Neuronal stem cell (in vitro differentiated cells): ENCODE measurements around the gene BMAL1.
"Not testable (repeated sequence)": the region's sequence is repeated elsewhere in the genome, so short reads cannot be mapped to it uniquely, and the experiment has no call there.

Experiments used
- DNase-seq: peaks from one replicate; pipeline ENCODE4 v3.0.0-alpha.2; 2013; ENCODE audit warnings: low spot score
- H2AFZ ChIP-seq: one replicate; pipeline ENCODE4 v1.6.1; 2013; ENCODE audit warnings: mild to moderate bottlenecking, low read length, inconsistent platforms
- H2AK5ac ChIP-seq: 2 replicates; pipeline ENCODE4 v1.6.1; 2013; ENCODE audit warnings: low read depth, mild to moderate bottlenecking, inconsistent platforms, low read length, moderate library complexity, mixed read lengths
- H2BK120ac ChIP-seq: 2 replicates; pipeline ENCODE4 v1.6.1; 2013; ENCODE audit warnings: low read depth, mild to moderate bottlenecking, inconsistent platforms, low read length, moderate library complexity, mixed read lengths
- H2BK12ac ChIP-seq: one replicate; pipeline ENCODE4 v1.6.1; 2013; ENCODE audit warnings: low read length, inconsistent platforms
- H2BK15ac ChIP-seq: 2 replicates; pipeline ENCODE4 v1.6.1; 2013; ENCODE audit warnings: mild to moderate bottlenecking, low read length, inconsistent platforms, mixed read lengths
- H2BK5ac ChIP-seq: one replicate; pipeline ENCODE4 v1.6.1; 2013; ENCODE audit warnings: inconsistent platforms, mild to moderate bottlenecking, low read length, moderate library complexity
- H3K14ac ChIP-seq: one replicate; pipeline ENCODE4 v1.6.1; 2013; ENCODE audit warnings: low read length, inconsistent platforms
- H3K18ac ChIP-seq: 2 replicates; pipeline ENCODE4 v1.6.1; 2013; ENCODE audit warnings: low read length, inconsistent platforms
- H3K23ac ChIP-seq: 2 replicates; pipeline ENCODE4 v1.6.1; 2013; ENCODE audit warnings: low read depth, mild to moderate bottlenecking, mixed read lengths, low read length, inconsistent platforms; ENCODE audit not compliant: poor library complexity
- H3K27ac ChIP-seq: replicated peaks from 3 replicates; pipeline ENCODE4 v1.5.1; 2013; ENCODE audit warnings: low read length, inconsistent platforms
- H3K27me3 ChIP-seq, 3 experiments: 2 replicates each; pipeline ENCODE4 v1.6.1; 2013; ENCODE audit warnings: low read length in 3 of 3, mild to moderate bottlenecking in 2 of 3, inconsistent platforms in 1 of 3, low read depth in 1 of 3, mixed read lengths in 1 of 3, moderate library complexity in 1 of 3; ENCODE audit not compliant: control insufficient read depth in 3 of 3, insufficient read depth in 3 of 3
- H3K36me3 ChIP-seq, 2 donors: replicated peaks in 1 of 2; 2 replicates each; pipeline ENCODE4 v1.6.1; 2013; ENCODE audit warnings: low read length in 2 of 2; ENCODE audit not compliant: control insufficient read depth in 2 of 2, insufficient read depth in 2 of 2
- H3K4ac ChIP-seq: 2 replicates; pipeline ENCODE4 v1.6.1; 2013; ENCODE audit warnings: inconsistent platforms, mild to moderate bottlenecking, low read length, moderate library complexity
- H3K4me1 ChIP-seq, 2 donors: 1 replicate in 1 of 2; 2 replicates in 1 of 2; pipeline ENCODE4 v1.6.1; 2013; ENCODE audit warnings: low read length in 2 of 2, low read depth in 1 of 2; ENCODE audit not compliant: control insufficient read depth in 2 of 2, insufficient read depth in 1 of 2
- H3K4me2 ChIP-seq: one replicate; pipeline ENCODE4 v1.6.1; 2013; ENCODE audit warnings: mild to moderate bottlenecking, low read length, inconsistent platforms; ENCODE audit not compliant: insufficient read depth, poor library complexity, severe bottlenecking
- H3K4me3 ChIP-seq, 2 donors: 2 replicates each; pipeline ENCODE4 v1.5.1; 2013; ENCODE audit warnings: low read length in 2 of 2, mild to moderate bottlenecking in 2 of 2, inconsistent platforms in 1 of 2, moderate library complexity in 1 of 2
- H3K79me1 ChIP-seq: one replicate; pipeline ENCODE4 v1.6.1; 2013; ENCODE audit warnings: low read depth, mild to moderate bottlenecking, inconsistent platforms, low read length, moderate library complexity
- H3K9ac ChIP-seq: one replicate; pipeline ENCODE4 v1.6.1; 2013; ENCODE audit warnings: mild to moderate bottlenecking, low read depth, low read length, inconsistent platforms; ENCODE audit not compliant: poor library complexity
- H3K9me3 ChIP-seq, 2 donors: replicated peaks in 1 of 2; 2 replicates each; pipeline versions ENCODE3 to v1.6.1; 2013; ENCODE audit warnings: low read length in 2 of 2, mild to moderate bottlenecking in 2 of 2, inconsistent platforms in 1 of 2, low read depth in 1 of 2, mixed read lengths in 1 of 2, moderate library complexity in 1 of 2; ENCODE audit not compliant: control insufficient read depth in 2 of 2, insufficient read depth in 1 of 2
- H4K8ac ChIP-seq: one replicate; pipeline ENCODE4 v1.6.1; 2013; ENCODE audit warnings: low read depth, mild to moderate bottlenecking, inconsistent platforms, low read length, moderate library complexity
- H4K91ac ChIP-seq: one replicate; pipeline ENCODE4 v1.6.1; 2013; ENCODE audit warnings: low read length, low read depth, mild to moderate bottlenecking, inconsistent platforms; ENCODE audit not compliant: poor library complexity
- WGBS, 2 donors: extraction: QIAGEN DNeasy Blood & Tissue Kit; methylation state at CpG; one replicate each; pipeline ENCODE4 v1.1.7; 2013; ENCODE audit warnings: missing lambda C conversion rate in 2 of 2, mixed read lengths in 1 of 2; ENCODE audit not compliant: insufficient read length in 2 of 2, insufficient replicate concordance in 1 of 2; ENCODE audit errors: extremely low coverage in 2 of 2; 5-methylcytosine and 5-hydroxymethylcytosine counted together

The BMAL1 gene

GRCh38 chr11:13258061-13258460 lies 19.5 kb upstream of the BMAL1 start:
- not testable (repeated sequence) for H3K27me3 ChIP-seq, H4K91ac ChIP-seq, H4K8ac ChIP-seq, H3K4me3 ChIP-seq, H3K36me3 ChIP-seq, H2BK12ac ChIP-seq, H2AFZ ChIP-seq, H2BK5ac ChIP-seq, H3K23ac ChIP-seq, H2BK15ac ChIP-seq, H2AK5ac ChIP-seq, H3K4me2 ChIP-seq, H3K14ac ChIP-seq, H3K4ac ChIP-seq, DNase-seq, H2BK120ac ChIP-seq, H3K79me1 ChIP-seq, H3K9ac ChIP-seq, H3K18ac ChIP-seq, H3K9me3 ChIP-seq, H3K27ac ChIP-seq
- peaks cover 4 to 19% of the 10 kb centered on the region in 2 donors for H3K4me1 ChIP-seq
- WGBS, 2 donors = no CpG with 5 or more reads among the region's 9 CpGs

- Histone ChIP-seq H3K27ac (no peak overlapping the region), H3K4me1 (peaks cover 4 to 19% of the 10 kb centered on the region in 2 donors), H3K9ac (no peak overlapping the region), H4K91ac (no peak overlapping the region), H4K8ac (no peak overlapping the region), H2AFZ (no peak overlapping the region), H3K36me3 (no peaks in the 10 kb centered on the region), H3K27me3 (no peaks in the 10 kb centered on the region), H2AK5ac (no peak overlapping the region), H3K79me1 (no peaks in the 10 kb centered on the region), H3K14ac (no peak overlapping the region), H2BK120ac (no peak overlapping the region), H3K23ac (no peak overlapping the region), H3K4me2 (no peak overlapping the region), H3K9me3 (no peaks in the 10 kb centered on the region), H2BK5ac (no peak overlapping the region), H3K4ac (no peak overlapping the region), H2BK12ac (no peak overlapping the region), H3K18ac (no peak overlapping the region), H2BK15ac (no peak overlapping the region), H3K4me3 (no peak overlapping the region)
- no CpG with 5 or more reads among the region's 1 CpG for WGBS, 2 donors
- DNase-seq = no peak
These were observed 18.7 kb upstream of the BMAL1 start for GRCh38 chr11:13258855-13259254.

GRCh38 chr11:13259374-13259773 lies 18.2 kb upstream of the BMAL1 start:
- Histone ChIP-seq H3K27ac (no peak overlapping the region), H3K4me1 (peaks cover 4 to 19% of the 10 kb centered on the region in 2 donors), H3K4me2 (no peak overlapping the region), H3K14ac (no peak overlapping the region), H3K36me3 (no peaks in the 10 kb centered on the region), H3K23ac (no peak overlapping the region), H3K79me1 (no peaks in the 10 kb centered on the region), H4K91ac (no peak overlapping the region), H3K27me3 (no peaks in the 10 kb centered on the region), H2BK5ac (no peak overlapping the region), H2BK12ac (no peak overlapping the region), H2AFZ (no peak overlapping the region), H3K9me3 (no peaks in the 10 kb centered on the region), H3K9ac (no peak overlapping the region), H3K18ac (no peak overlapping the region), H2BK15ac (no peak overlapping the region), H4K8ac (no peak overlapping the region), H2AK5ac (no peak overlapping the region), H3K4ac (no peak overlapping the region), H2BK120ac (no peak overlapping the region), H3K4me3 (no peak overlapping the region)
- no peak for DNase-seq
- no CpG with 5 or more reads among the region's 4 CpGs for WGBS, 2 donors

GRCh38 chr11:13260201-13260962 lies 17.2 kb upstream of the BMAL1 start:
- H3K4me3 ChIP-seq = no peak overlapping the region
- DNase-seq = no peak
- WGBS, 2 donors = no CpG with 5 or more reads among the region's 7 CpGs

More at GRCh38 chr11:13260201-13260962, 17.2 kb upstream of the BMAL1 start:
- Histone ChIP-seq H3K9ac (no peak overlapping the region), H3K27ac (no peak overlapping the region), H2BK5ac (no peak overlapping the region), H4K91ac (no peak overlapping the region), H3K9me3 (no peaks in the 10 kb centered on the region), H3K14ac (no peak overlapping the region), H4K8ac (no peak overlapping the region), H3K79me1 (no peaks in the 10 kb centered on the region), H3K27me3 (no peaks in the 10 kb centered on the region), H3K36me3 (no peaks in the 10 kb centered on the region), H2BK15ac (no peak overlapping the region), H3K18ac (no peak overlapping the region), H3K4me1 (peaks cover 4 to 19% of the 10 kb centered on the region in 2 donors), H2AFZ (peak overlapping the region; percentile 75), H3K4me2 (no peak overlapping the region), H2AK5ac (no peak overlapping the region), H2BK12ac (no peak overlapping the region), H2BK120ac (no peak overlapping the region), H3K23ac (no peak overlapping the region), H3K4ac (no peak overlapping the region)
